HEK293T (cell line): Measurements from ENCODE around the gene NFIA.

Source experiments
- ARNT ChIP-seq: fragments of 450-650 bp; IDR thresholded peaks from 2 replicates; pipeline ENCODE4 v1.6.1; 2017; ENCODE audit warnings: mild to moderate bottlenecking
- BHLHE40 ChIP-seq: fragments of 450-650 bp; IDR thresholded peaks from 2 replicates; pipeline ENCODE4 v1.6.1; 2016; ENCODE audit warnings: mild to moderate bottlenecking, moderate library complexity, borderline replicate concordance
- ELF4 ChIP-seq: fragments of 450-650 bp; IDR thresholded peaks from 2 replicates; pipeline ENCODE4 v1.6.1; 2017; ENCODE audit warnings: antibody characterized with exemption
- FOXA1 ChIP-seq: fragments of 450-650 bp; IDR thresholded peaks from 2 replicates; pipeline ENCODE4 v1.6.1; 2016; ENCODE audit warnings: mild to moderate bottlenecking
- FOXM1 ChIP-seq: fragments of 450-650 bp; IDR thresholded peaks from 2 replicates; pipeline ENCODE4 v1.6.1; 2017; ENCODE audit warnings: mild to moderate bottlenecking, borderline replicate concordance
- HDGF ChIP-seq: fragments of 450-650 bp; IDR thresholded peaks from 2 replicates; pipeline ENCODE4 v1.6.1; 2017; ENCODE audit warnings: antibody characterized with exemption, borderline replicate concordance
- NFRKB ChIP-seq: fragments of 450-650 bp; IDR thresholded peaks from 2 replicates; pipeline ENCODE4 v1.6.1; 2016; ENCODE audit warnings: mild to moderate bottlenecking, moderate library complexity
- SP1 ChIP-seq: fragments of 450-650 bp; IDR thresholded peaks from 2 replicates; pipeline ENCODE4 v1.6.1; 2017
- TARDBP ChIP-seq: fragments of 450-650 bp; IDR thresholded peaks from 2 replicates; pipeline ENCODE4 v1.6.1; 2016
- ZNF384 ChIP-seq: fragments of 450-650 bp; IDR thresholded peaks from 2 replicates; pipeline ENCODE4 v1.6.1; 2016

- TF ChIP-seq HDGF = no peak
- TF ChIP-seq SP1 = no peak
- no peak for TF ChIP-seq ARNT
- no peak for TF ChIP-seq BHLHE40
- TF ChIP-seq FOXM1 = no peak
- no peak for TF ChIP-seq NFRKB
- TF ChIP-seq ELF4 = no peak
- TF ChIP-seq FOXA1 = no peak
- TF ChIP-seq TARDBP = no peak
- no peak for TF ChIP-seq ZNF384
Observed at GRCh38 chr1:61215676-61216289, 133.4 kb downstream of the NFIA start.
